C4-2B (cell line): ENCODE measurements around the gene MTERF2.

Experiments used
- H3K27ac ChIP-seq: fragments of 450-650 bp; 2 replicates; pipeline ENCODE4 v1.5.1; 2017
- CTCF ChIP-seq: fragments of 450-650 bp; conservative IDR thresholded peaks from 2 replicates; pipeline ENCODE4 v1.5.1; 2017; ENCODE audit warnings: mild to moderate bottlenecking
- ZFX ChIP-seq: fragments of 450-650 bp; IDR thresholded peaks from 2 replicates; pipeline ENCODE4 v1.6.1; 2017

MTERF2 gene

GRCh38 chr12:106986625-106987389, at the start of gene MTERF2:
Gene MTERF2 (minus strand): TSS chr12:106987146. CDS start chr12:106978714, 8,432 bp downstream.
- TF ChIP-seq ZFX (peak; percentile 82), CTCF (no peak)

GRCh38 chr12:107035733-107036132, 48.8 kb upstream of the MTERF2 start:
- H3K27ac ChIP-seq: no peak overlapping the region
- TF ChIP-seq CTCF (no peak), ZFX (no peak)

More at GRCh38 chr12:106986625-106987389, at the start of gene MTERF2:
- peak within 1 kb of the TSS; percentile 73 for H3K27ac ChIP-seq

- TF ChIP-seq ZFX (no peak), CTCF (no peak)
- no peak overlapping the region for H3K27ac ChIP-seq
Measured at GRCh38 chr12:107033758-107034739, 47.1 kb upstream of the MTERF2 start.

- H3K27ac ChIP-seq: no peak overlapping the region
- no peak for TF ChIP-seq ZFX
- TF ChIP-seq CTCF: no peak
Measured at GRCh38 chr12:107032266-107032665, 45.3 kb upstream of the MTERF2 start.

GRCh38 chr12:107031061-107031460, 44.1 kb upstream of the MTERF2 start:
- TF ChIP-seq ZFX (no peak), CTCF (no peak)
- no peak overlapping the region for H3K27ac ChIP-seq

GRCh38 chr12:107029081-107029480, 42.1 kb upstream of the MTERF2 start:
- H3K27ac ChIP-seq: no peak overlapping the region
- no peak for TF ChIP-seq ZFX
- no peak for TF ChIP-seq CTCF

GRCh38 chr12:107027636-107028053, 40.7 kb upstream of the MTERF2 start:
- TF ChIP-seq CTCF (no peak), ZFX (no peak)
- no peak overlapping the region for H3K27ac ChIP-seq
